GM18861 (cell line): Measurements from ENCODE around the gene MUSTN1.

ENCODE experiments used
- ATAC-seq: cut with Tn5 transposase; IDR thresholded peaks from one replicate; pipeline ENCODE4 v1.9.1; 2021; ENCODE audit not compliant: unreplicated experiment

Gene MUSTN1

GRCh38 chr3:52834871-52835501 lies at the start of gene MUSTN1:
TSS of gene MUSTN1 (minus strand) at chr3:52835019. CDS start at chr3:52834948, 71 bp downstream.
- no peak for ATAC-seq

- ATAC-seq, result no peak
These were observed 47.6 kb upstream of the MUSTN1 start for GRCh38 chr3:52882377-52882776.

- ATAC-seq, result no peak
These were observed 47.1 kb upstream of the MUSTN1 start for GRCh38 chr3:52881871-52882270.

- no peak for ATAC-seq
These were observed 45.7 kb upstream of the MUSTN1 start for GRCh38 chr3:52880474-52880873.

GRCh38 chr3:52880047-52880446 lies 45.2 kb upstream of the MUSTN1 start:
- no peak for ATAC-seq

- ATAC-seq, result no peak
These were observed 44.8 kb upstream of the MUSTN1 start for GRCh38 chr3:52879581-52879980.

- no peak for ATAC-seq
These were observed 44.3 kb upstream of the MUSTN1 start for GRCh38 chr3:52879090-52879489.

GRCh38 chr3:52877085-52877484 lies 42.3 kb upstream of the MUSTN1 start:
- ATAC-seq, result no peak

- ATAC-seq, result no peak
These were observed 40.2 kb upstream of the MUSTN1 start for GRCh38 chr3:52874864-52875587.

- peak; percentile 50 for ATAC-seq
These were observed 39.4 kb upstream of the MUSTN1 start for GRCh38 chr3:52874160-52874701.

- ATAC-seq, result no peak
These were observed 38.8 kb upstream of the MUSTN1 start for GRCh38 chr3:52873433-52874159.

GRCh38 chr3:52872245-52872644 lies 37.4 kb upstream of the MUSTN1 start:
- ATAC-seq, result no peak

- no peak for ATAC-seq
These were observed 36.9 kb upstream of the MUSTN1 start for GRCh38 chr3:52871761-52872160.

- no peak for ATAC-seq
These were observed 35.7 kb upstream of the MUSTN1 start for GRCh38 chr3:52870471-52870870.

GRCh38 chr3:52866427-52866826 lies 31.6 kb upstream of the MUSTN1 start:
- no peak for ATAC-seq

GRCh38 chr3:52865994-52866393 lies 31.2 kb upstream of the MUSTN1 start:
- ATAC-seq, result no peak

GRCh38 chr3:52860424-52860768 lies 25.6 kb upstream of the MUSTN1 start:
- ATAC-seq, result no peak

- no peak for ATAC-seq
These were observed 25.0 kb upstream of the MUSTN1 start for GRCh38 chr3:52859686-52860423.

GRCh38 chr3:52857864-52858263 lies 23.0 kb upstream of the MUSTN1 start:
- ATAC-seq, result no peak

- no peak for ATAC-seq
These were observed 22.3 kb upstream of the MUSTN1 start for GRCh38 chr3:52857133-52857532.

GRCh38 chr3:52856666-52857065 lies 21.8 kb upstream of the MUSTN1 start:
- ATAC-seq, result no peak
